Ishikawa (cell line): ENCODE measurements around the gene ACACB.

Experiments
- CEBPB ChIP-seq: IDR thresholded peaks from 2 replicates; pipeline ENCODE4 v1.6.1; 2012
- CREB1 ChIP-seq: IDR thresholded peaks from 2 replicates; pipeline ENCODE4 v1.6.1; 2012; ENCODE audit warnings: low read depth
- EGR1 ChIP-seq: IDR thresholded peaks from 2 replicates; pipeline ENCODE4 v1.6.1; 2012
- EP300 ChIP-seq: IDR thresholded peaks from 2 replicates; pipeline ENCODE4 v1.6.1; 2012; ENCODE audit warnings: borderline replicate concordance
- FOXM1 ChIP-seq: IDR thresholded peaks from 2 replicates; pipeline ENCODE4 v1.6.1; 2012; ENCODE audit warnings: low read depth, borderline replicate concordance
- NFIC ChIP-seq: IDR thresholded peaks from 2 replicates; pipeline ENCODE4 v1.6.1; 2012
- RAD21 ChIP-seq: IDR thresholded peaks from 2 replicates; pipeline ENCODE4 v1.6.1; 2012; ENCODE audit warnings: low read depth
- TAF1 ChIP-seq: IDR thresholded peaks from 2 replicates; pipeline ENCODE4 v1.6.1; 2012; ENCODE audit warnings: low read depth, mild to moderate bottlenecking
- TCF12 ChIP-seq: IDR thresholded peaks from 2 replicates; pipeline ENCODE4 v1.6.1; 2012; ENCODE audit warnings: low read depth
- TEAD4 ChIP-seq: IDR thresholded peaks from 2 replicates; pipeline ENCODE4 v1.6.1; 2012
- YY1 ChIP-seq: IDR thresholded peaks from 2 replicates; pipeline ENCODE4 v1.6.1; 2012; ENCODE audit warnings: low read depth
- ZBTB7A ChIP-seq: IDR thresholded peaks from 2 replicates; pipeline ENCODE4 v1.6.1; 2012; ENCODE audit warnings: low read depth
- TF ChIP-seq, protein P1 (sequence below): IDR thresholded peaks from 2 replicates; pipeline ENCODE4 v1.6.1; 2012
- TF ChIP-seq, protein P2 (sequence below): IDR thresholded peaks from 2 replicates; pipeline ENCODE4 v1.6.1; 2012
- TF ChIP-seq, protein P3 (sequence below): IDR thresholded peaks from 2 replicates; pipeline ENCODE4 v1.6.1; 2012; ENCODE audit warnings: low read depth, mild to moderate bottlenecking

The ACACB gene

DNA sequence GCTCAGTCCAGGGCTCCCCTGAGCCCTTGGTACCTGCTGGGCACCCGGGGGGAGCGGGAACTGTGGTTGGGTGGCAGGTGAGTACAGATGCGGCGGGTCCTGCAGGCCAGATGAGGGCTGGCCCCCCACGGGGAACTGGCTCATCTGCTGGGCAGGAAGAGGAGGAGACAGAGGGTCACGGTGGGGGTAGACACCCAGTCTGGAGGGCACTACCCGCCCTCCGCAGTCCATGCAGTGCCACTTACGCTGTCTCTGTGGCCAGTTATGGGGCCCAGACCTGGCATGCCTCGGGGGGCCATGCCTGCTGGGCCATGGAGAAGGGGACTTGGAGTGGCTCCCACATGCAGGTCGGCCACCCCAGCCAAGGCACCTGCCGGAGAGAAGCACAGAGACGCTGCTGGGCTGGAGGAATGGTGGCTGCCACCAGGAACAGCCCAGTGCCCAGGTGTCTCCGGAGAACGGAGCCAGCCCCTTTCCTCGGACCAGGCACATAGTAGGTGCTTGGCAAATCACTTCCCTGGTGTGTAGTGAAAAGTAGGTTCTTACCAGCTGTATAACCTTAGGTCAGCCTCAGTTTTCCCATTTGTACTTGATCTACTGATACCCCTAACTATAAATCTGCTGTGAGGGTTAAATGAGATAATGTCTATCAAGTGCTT lies 171.6 kb downstream of the ACACB start:
- no peak for TF ChIP-seq EP300
- no peak for TF ChIP-seq NFIC
- no peak for TF ChIP-seq FOXM1
- TF ChIP-seq YY1 = no peak
- TF ChIP-seq, protein P1, sequence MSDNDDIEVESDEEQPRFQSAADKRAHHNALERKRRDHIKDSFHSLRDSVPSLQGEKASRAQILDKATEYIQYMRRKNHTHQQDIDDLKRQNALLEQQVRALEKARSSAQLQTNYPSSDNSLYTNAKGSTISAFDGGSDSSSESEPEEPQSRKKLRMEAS = no peak
- TF ChIP-seq ZBTB7A = no peak
- no peak for TF ChIP-seq RAD21
- no peak for TF ChIP-seq TEAD4
- TF ChIP-seq TCF12 = no peak
- no peak for TF ChIP-seq TAF1
- TF ChIP-seq EGR1 = no peak
- TF ChIP-seq CREB1 = no peak
- TF ChIP-seq, protein P2, sequence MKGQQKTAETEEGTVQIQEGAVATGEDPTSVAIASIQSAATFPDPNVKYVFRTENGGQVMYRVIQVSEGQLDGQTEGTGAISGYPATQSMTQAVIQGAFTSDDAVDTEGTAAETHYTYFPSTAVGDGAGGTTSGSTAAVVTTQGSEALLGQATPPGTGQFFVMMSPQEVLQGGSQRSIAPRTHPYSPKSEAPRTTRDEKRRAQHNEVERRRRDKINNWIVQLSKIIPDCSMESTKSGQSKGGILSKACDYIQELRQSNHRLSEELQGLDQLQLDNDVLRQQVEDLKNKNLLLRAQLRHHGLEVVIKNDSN = no peak
- no peak for TF ChIP-seq CEBPB
- TF ChIP-seq, protein P3, sequence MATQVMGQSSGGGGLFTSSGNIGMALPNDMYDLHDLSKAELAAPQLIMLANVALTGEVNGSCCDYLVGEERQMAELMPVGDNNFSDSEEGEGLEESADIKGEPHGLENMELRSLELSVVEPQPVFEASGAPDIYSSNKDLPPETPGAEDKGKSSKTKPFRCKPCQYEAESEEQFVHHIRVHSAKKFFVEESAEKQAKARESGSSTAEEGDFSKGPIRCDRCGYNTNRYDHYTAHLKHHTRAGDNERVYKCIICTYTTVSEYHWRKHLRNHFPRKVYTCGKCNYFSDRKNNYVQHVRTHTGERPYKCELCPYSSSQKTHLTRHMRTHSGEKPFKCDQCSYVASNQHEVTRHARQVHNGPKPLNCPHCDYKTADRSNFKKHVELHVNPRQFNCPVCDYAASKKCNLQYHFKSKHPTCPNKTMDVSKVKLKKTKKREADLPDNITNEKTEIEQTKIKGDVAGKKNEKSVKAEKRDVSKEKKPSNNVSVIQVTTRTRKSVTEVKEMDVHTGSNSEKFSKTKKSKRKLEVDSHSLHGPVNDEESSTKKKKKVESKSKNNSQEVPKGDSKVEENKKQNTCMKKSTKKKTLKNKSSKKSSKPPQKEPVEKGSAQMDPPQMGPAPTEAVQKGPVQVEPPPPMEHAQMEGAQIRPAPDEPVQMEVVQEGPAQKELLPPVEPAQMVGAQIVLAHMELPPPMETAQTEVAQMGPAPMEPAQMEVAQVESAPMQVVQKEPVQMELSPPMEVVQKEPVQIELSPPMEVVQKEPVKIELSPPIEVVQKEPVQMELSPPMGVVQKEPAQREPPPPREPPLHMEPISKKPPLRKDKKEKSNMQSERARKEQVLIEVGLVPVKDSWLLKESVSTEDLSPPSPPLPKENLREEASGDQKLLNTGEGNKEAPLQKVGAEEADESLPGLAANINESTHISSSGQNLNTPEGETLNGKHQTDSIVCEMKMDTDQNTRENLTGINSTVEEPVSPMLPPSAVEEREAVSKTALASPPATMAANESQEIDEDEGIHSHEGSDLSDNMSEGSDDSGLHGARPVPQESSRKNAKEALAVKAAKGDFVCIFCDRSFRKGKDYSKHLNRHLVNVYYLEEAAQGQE = no peak

DNA sequence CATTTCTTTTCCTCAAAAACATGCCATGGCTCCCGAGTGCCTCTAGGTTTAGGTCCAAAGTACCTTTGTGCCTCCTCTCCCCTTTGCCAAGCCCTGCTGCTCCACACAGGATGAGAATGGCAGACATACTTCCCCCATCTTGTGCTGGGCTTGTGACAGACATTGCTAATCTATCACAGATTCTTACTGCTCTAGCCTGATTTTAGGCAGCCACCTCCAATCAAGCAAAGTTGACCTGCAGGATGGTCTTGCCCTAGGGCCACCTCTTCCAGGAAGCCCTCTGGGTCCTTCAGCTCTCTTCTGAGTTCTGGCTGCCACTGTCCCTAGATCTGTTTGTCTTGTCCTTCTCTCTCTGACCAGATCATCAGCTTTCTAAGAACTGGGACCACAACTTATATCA lies 172.2 kb downstream of the ACACB start:
- TF ChIP-seq EGR1 = no peak
- TF ChIP-seq CREB1 = no peak
- TF ChIP-seq, protein P1 = no peak

DNA sequence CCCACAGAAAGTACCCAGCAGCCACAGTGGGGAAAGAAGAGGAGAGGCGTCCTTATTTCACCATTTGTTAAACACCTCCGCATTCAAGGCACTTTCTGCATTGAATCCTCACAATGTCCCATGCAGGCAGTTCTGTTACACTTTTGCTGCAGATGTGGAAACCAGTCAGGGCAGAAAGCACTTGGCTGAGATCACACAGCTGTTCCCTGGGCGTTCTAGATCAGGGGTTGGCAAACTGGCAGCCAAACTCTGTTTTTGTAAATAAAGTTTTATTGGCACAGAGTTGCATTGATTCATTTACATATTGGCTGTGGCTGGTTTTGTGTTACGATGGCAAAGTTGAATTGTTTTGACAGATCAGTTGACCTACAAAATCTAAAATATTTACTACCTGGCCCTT lies 172.6 kb downstream of the ACACB start:
- TF ChIP-seq TEAD4 = no peak
- TF ChIP-seq, protein P3 = no peak
- no peak for TF ChIP-seq ZBTB7A
- TF ChIP-seq CEBPB = no peak
- TF ChIP-seq, protein P1 = no peak
- TF ChIP-seq RAD21 = no peak
- TF ChIP-seq TAF1 = no peak
- TF ChIP-seq TCF12 = no peak
- no peak for TF ChIP-seq NFIC
- TF ChIP-seq YY1 = no peak
- TF ChIP-seq CREB1 = no peak
- TF ChIP-seq EGR1 = no peak
- TF ChIP-seq, protein P2 = no peak
- no peak for TF ChIP-seq FOXM1
- no peak for TF ChIP-seq EP300

DNA sequence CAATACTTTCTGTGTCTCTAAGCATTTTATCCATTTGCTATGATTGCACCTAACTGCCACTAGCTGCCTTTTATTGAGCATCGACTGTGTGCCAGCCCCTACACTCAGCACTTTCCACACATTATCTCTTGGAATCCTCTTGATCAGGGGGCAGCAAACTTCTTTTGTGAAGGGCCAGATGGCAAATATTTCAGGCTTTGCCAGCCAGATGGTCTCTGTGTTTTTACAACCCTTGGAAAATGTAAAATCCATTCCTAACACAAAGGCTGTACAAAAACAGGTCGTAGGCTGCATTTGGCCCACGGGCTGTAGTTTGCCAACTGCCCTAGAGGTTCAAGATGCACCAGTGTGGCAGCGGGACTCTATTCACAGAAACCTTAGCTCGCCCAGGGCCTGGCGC lies 173.2 kb downstream of the ACACB start:
- no peak for TF ChIP-seq YY1
- TF ChIP-seq, protein P3 = no peak
- TF ChIP-seq CEBPB = no peak
- TF ChIP-seq NFIC = no peak
- no peak for TF ChIP-seq FOXM1
- TF ChIP-seq, protein P2 = no peak
- TF ChIP-seq, protein P1 = no peak
- TF ChIP-seq EP300 = no peak
- TF ChIP-seq TEAD4 = no peak
- TF ChIP-seq RAD21 = no peak
- no peak for TF ChIP-seq TCF12
- no peak for TF ChIP-seq TAF1
